Measurements from ENCODE around the gene TLX2.

TLX2 gene

DNA sequence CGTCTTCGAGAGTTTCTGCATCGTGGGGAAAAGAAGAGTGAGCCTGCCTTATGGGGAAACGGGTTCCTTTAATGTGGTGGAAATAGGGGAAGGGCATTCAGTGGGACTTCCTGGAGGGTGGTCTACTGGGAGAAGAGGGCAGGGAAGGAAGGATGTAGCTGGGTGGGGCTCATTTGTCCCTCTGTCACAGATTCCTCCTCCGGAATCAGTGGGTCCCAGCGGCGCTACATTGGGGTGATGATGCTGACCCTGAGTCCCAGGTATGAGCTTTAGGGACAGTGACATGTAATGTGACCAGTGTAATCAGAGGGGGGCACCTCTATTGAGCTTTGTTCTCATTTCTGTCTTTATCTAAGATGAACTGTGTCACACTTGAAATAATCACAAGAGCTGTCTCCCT is 17.4 kb downstream of the TLX2 start:
- no peak for DNase-seq (ENCODE audit: low read depth in 2 of 2)

DNA sequence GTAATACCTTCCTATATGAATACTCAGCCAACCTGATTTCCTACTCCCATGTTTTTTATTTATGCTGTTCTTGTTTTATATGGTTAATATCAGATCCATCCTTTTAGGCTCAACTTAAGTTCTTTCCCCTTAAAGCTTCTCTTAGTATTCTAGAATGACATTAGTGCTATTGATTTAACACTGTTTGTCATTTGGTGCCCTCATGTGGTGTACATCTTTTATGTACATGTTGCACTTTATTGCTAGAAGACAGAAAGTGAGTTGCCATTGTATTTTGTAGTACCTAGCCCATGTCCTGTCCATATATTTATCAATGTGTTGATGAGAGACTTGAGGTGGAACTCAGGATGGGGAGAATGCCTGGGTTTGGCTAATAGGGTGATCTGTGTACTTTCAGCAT is 18.0 kb downstream of the TLX2 start:
- no peak for DNase-seq (ENCODE audit: low read depth in 2 of 2)

DNA sequence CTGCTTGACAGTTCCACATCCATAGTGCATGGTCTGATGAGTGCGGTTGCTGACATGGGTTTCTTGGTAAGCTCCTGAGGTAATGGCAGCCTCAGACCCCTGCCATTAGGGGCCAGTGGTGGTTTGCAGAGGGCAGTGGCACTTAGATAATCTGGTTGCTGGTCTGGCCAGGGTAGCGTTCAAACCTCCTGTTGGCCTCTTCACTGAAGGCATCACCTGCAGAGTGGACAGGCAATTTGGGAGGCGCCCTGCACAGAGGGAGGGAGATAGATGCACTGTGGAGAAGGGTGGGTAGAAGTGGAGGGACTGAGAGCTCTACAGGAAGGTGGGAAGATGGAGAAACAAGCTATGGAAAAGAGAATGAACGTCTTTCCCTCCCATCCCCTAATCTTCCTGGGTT is 19.2 kb downstream of the TLX2 start:
- DNase-seq (ENCODE audit: low read depth in 2 of 2) = no peak

DNA sequence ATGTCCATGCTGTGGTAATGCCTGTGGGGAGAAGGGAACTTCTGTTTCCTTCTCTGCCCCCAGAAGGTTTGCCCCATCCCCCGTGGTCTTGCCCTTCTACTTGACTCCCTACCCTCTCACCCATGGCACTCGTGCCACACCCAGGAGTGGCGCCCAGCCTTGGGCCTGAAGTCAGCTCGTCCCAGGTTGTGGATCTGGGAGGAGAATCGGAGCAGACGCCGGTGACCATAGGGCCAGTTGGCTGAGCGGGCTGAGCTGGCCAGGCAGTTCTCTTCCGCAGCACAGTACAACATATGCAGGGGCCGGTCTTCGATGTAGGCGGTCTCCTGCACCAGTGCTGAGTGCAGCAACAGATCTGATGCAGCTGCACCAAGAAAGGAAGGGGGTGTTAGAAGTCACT is 20.2 kb downstream of the TLX2 start:
- no peak for DNase-seq (ENCODE audit: low read depth in 2 of 2)

DNA sequence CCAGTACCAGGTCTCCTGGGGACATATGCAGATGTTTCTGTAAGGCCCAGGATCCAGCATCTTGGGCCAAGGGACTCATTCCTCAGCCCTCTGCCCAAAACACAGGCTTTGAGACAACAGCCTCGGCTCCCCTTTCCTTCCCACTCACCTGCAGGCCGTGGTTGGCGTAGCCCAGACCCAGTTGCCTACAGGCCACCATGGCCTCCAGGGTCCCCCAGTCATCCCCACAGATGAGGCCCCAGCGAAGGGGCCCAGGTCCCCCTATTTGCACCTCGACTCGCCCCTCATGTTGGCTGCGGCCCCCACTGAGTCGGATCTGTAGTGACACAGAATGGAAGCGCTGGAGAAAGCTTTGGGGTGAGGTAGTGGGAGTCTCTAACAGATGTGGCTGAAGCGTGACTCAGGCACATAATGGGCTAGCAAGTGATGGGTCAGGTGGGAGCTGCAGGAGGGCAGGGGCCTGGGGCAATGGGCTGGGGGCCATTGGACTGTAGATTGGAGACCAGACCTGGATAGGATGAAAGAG is 21.3 kb downstream of the TLX2 start:
- no peak for DNase-seq (ENCODE audit: low read depth in 2 of 2)

DNA sequence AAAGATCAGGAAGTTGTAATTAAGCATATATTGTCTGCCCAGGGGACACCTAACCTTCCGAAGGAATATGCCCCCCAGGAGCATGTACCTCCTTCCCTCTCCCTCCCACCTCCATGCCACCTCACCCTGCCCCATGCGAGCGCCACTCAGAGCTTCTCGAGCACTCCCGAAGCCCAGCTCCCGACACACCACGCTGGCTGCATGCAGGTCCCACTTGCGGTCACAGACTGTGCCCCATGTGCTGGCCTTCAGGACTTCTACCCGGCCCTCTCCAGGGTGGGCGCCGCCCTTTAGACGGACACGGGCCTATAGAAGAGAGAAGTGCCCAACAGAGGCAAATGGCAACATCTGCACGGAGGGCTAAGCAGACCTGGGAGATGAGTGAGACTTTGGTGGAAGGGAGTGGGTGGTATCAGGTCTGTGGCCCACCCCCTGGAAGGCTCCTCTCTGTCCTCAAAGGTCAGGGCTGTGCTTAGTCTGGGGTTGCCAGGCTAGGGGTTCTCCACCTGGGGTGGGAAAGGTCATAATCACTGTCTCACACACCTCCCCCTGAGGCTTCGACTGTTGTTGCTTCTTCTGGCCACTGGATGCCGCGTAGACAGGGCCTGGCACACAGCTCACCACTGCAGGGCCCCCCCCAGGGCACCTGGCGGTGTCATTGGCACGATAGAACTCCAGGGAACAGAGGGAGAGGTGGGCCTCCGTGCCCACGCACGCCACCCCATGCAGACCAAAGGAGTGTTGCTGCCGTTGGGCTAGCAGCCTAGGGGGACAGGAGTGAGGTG is 22.1 kb downstream of the TLX2 start:
- no peak for DNase-seq (ENCODE audit: low read depth in 2 of 2)

DNA sequence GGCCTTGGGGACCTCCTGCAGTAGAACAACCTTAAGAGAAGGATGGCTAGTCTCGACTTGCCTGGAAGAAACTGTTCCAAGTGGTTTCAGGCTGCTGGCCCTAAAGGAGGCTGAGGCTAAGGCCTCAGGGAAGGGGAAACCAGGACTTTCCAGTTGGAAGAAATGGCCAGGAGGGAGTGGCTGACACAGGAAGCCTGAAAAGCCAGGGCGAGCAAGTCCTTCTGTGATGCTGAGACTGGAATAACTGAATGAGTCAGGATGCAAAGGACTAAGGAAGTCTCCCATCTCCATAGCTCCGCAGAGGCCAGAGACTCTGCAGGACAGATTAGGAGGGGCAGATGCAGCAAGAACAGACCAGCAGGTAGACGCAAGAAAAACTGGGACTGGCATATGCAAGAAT is 22.9 kb downstream of the TLX2 start:
- no peak for DNase-seq (ENCODE audit: low read depth in 2 of 2)

DNA sequence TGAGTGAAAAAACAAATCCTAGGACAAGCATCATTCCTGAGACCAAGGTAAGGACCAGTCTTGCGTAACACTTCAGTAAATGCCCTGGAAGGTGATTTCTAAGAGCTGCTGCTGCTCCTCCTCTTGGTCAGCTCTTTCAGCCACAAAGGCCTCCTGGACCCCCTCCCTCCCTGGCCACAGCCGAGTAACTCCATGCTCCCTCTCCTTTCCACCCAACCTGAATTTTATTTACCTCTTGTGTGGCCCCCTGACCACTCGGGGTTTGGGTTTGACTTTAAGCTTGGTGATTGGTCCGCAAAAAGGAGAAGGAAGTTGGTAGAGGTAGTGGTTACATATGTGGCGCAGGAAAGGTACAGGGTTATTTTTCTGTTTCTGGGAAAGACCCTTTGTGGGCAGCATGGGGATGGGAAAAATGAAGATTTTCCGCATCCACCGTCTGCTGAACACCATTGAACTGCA is 24.7 kb downstream of the TLX2 start:
- DNase-seq (ENCODE audit: low read depth in 2 of 2) = no peak

DNA sequence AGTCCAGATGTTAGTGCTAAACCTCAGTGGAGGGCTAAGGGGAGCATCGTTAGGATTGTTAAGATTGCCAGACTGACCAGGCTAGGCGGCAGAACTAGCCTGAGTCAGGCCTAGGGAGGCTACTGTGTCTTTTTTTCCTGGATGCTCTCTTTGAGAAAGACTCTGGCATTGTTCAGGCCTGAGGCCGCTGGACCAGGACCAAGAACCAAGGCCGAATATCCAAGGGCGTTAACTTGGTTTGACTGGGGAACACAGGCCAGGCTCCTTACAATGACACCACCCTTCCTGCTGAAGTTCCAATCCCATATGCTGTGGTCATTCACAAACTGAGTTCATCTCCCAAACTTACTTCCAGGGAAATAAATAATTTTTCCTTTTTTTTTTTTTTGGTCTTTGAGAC is 26.0 kb downstream of the TLX2 start:
- DNase-seq (ENCODE audit: low read depth in 2 of 2) = no peak

DNA sequence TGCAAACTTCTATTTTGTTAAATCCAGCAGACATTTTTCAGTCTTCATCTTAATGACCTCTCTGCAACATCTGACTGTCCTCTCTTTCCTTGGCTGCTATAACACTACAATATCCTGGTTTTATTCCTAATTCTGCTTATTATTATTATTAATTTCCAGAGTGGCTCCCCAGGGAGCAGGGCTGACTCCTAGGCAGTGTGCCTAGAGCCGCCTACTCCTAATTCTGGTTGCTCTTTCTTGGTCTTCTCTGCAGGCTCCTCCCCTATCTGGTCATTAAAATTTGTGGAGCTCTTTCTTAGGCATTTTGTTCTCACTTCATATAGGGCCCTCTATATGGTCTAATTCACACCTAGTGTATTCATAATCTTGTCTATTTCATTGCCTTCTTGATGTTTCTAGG is 28.7 kb downstream of the TLX2 start:
- DNase-seq (ENCODE audit: low read depth in 2 of 2) = no peak

DNA sequence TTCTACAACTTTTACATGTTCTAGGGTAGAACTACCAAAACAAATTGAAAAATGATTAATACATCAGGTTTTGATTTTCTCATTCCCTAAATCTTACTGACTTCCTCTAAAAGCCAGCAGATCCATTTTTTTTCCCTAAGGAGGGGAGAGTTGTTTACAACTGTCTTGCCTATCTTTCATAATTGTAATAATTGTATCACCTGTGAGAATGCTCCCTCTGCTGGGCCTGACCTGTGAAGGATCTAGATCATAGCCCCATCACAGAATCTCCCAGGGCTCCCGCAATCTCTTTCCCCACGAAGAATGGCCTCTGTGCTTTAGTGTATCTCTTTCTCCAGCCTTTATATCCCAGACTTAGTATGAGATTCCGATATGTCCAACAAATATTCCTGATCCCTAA is 30.4 kb downstream of the TLX2 start:
- no peak for DNase-seq (ENCODE audit: low read depth in 2 of 2)

DNA sequence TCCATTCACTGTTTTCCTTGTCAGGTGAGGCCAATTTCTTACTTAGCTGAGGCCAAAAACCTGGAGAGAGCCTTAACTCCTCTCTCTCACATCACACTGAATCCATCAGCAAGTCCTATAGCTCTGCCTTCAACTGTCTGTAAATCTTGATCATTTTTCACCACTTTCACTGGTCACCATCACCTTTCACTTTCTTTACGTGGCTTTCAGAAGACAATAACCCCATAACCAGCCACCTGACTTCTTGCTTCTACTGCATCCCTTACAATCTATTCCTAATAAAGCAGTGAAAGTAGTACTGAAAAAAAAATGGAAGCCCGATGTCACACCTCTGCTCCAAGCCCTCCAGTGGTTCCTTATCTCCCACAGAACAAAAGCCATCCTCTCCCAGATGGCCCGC is 31.8 kb downstream of the TLX2 start:
- DNase-seq (ENCODE audit: low read depth in 2 of 2) = no peak

DNA sequence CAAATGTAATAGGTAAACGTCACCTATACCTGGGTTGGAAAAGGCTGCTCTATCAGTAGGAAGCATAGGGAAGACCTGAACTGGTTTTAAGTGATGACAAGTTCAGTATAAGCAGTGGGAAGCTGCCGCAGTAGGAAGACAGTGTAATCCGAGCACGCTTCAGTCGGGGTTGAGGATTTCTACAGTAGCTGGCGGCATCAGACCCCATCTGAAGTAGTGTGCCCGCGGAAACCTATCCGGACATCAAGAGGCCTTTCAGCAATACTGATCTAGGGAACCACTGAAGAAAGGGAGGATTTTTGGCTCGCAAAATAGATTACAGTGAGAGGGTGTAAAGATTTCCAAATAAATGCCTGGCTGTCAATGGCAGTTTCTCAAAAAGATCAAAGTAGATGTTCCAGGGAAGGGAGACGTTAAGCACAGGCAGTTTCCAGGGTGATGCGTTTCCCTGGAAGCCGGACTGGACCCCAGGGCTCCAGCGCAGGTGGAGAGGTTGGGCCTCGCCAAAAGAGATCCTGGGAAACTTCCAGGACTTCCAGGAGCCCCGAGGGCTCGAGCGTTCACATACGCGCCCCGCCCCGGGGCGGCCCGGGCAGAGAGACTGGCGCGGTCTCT is 34.1 kb downstream of the TLX2 start:
- no peak for DNase-seq (ENCODE audit: low read depth in 2 of 2)

DNA sequence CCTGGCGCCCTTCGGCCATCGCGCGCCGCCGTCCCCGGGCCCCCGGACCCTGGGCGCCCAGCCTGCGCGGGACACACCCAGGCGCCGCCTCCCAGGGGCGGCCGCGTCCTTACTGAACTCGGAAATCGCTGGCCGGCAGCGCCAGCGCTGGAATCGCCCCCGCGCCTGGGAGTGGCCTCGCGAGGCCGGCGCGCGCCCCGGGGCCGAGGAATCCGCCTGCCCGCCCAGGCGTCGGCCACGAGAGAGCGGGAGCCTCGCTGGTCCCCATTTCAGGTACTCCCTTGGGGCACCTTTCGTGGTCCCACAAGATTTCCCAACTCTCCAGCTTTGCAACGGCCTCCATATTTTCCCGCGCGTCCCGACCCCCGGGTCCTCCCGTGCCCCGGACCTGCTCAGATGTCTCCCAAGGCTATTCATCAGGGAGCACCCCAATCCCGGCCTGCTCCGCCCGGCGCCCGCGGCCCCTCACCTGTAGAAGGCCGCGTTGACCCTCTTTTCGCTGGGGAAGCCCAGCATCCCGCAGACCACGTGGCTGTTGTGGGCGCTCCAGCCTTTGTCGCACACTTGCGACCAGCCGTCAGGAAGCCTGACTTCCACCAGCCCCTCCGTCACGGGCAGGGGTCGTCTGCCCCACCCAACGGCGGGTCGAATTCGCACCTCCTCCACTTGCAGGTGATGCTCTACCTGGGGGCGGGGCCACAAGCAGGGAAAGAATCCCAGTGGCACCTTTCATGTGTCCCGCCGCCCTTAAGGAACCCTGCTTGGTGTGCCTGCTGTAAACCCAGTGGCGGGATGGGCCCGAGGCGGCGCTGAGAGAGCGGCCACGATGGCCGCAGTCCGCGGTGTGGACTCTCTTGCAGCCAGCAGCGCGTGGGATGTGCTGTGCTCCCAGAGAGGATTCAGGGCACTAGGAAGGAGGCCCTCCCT is 34.9 kb downstream of the TLX2 start:
- no peak for DNase-seq (ENCODE audit: low read depth in 2 of 2)

DNA sequence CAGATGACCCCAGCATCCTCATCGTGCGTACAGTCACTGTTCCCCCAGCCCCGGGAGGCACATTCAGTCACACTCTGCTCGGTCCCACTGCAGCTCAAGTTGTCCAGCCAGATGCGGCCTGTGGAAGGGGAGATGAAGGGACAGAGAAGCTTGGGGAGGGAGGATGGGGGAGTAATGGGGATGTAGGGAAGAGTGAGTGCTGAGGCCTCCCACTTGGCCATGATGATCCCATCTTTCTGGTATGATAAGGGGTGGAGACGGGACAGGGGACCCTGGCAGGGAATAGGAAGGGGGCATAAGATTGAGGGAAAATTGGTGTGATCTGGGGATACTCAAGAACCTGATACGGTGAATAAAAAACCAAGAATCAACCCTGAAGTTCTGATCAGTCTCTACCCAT is 36.0 kb downstream of the TLX2 start:
- DNase-seq (ENCODE audit: low read depth in 2 of 2) = no peak

DNA sequence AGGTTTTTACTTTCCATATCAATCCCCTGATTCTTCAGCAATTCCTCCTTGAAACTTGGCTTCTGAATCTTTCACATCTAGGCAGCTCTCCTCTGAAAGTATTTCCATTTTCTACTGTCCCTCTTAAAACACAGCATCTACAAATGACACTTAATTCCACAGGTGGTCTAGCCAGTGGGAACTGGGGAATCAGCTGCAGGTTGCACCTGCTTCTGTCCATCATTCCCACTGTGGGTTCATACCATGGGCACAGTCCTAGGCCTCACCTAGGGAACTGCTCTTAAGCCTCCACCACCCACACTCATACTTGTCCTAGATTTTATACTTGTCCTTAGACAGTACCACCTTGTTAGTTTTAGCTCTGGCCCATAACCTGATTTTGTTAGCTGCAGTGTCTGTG is 37.3 kb downstream of the TLX2 start:
- DNase-seq (ENCODE audit: low read depth in 2 of 2) = no peak

DNA sequence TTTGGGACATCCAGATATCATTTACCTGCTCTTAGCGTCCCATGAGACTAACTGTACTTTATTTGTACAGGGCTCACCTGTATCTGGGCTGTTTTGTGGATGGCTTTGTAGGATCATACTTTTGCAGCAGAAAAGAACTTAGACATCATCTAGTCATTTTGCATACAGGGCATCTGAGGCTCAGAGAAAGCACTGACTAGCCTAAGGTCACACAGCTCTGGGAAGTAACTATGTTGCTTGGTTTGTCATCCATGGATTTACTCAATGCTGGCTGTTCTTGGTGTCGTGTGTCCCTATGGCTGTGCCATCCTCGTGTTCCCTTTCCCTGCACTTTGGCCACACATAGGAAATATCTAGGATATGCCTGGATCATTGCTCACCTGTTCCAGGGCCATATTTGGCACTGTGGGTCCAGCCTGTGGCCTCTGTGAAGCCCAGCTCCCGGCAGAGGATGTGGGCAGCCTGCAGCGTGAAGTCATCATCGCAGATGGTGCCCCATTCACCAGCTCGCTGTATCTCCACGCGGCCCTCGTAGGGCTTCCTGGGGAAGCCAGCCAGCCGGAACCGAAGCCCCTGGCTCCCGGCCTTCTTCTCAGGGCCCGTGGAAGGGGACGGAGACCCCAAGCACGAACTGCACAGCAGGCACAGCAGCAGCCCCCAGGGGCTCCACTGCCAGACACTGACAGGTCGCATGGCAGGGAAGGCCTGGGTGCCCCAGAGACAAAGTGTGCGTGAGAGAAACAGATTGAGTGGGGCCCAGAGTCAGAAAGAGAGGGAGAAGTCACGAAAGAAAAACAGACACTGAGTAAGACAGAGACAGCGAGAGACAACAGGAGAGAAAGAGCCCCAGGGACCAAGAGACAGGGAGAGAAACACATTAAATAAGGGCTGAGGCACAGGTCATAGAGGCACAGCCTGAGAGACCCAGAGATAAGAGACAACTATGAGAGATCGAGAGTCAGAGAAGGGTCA is 38.0 kb downstream of the TLX2 start:
- DNase-seq (ENCODE audit: low read depth in 2 of 2) = no peak

DNA sequence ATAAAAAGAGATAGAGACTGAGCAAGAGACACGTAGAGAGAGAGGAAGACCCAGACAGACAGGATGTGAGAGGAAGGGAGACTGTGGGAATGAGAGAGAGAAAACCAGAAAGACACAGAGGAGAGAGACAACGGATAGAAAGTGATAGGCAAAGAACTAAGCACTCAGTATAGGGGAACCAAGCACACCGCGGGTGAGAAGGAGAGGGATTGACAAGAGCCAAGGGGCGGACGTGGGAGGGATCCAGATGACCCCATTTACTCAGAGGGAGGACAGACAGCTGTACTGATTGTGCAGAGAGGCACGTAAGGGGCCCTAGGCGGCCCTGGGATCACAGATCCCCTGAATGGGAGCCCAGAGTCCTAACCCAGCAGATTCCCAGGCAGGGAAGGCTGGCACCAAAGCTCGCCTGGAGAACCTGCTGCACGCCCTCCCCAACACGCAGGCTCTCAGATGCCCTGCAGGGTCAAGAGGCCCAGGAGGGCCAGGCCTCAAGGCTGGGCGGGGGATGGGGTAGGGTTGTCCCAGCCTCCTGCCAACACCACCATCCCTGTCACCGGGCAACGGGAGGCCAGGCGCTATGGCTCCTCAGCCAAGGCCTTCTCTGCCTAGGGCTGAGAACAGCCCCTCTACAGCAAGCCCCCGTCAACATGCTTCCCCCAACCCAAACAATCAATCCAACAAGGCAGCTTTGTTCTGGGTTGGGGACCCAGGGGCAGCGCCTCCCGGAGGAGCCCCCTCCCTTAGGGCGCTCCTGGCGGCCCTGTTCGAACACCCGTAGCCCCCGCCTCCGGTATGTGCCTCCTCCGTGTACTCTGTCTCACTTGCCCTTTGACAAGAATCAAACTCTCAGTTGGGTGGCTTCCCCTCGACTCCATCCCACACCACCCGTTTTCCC is 38.9 kb downstream of the TLX2 start:
- no peak for DNase-seq (ENCODE audit: low read depth in 2 of 2)

DNA sequence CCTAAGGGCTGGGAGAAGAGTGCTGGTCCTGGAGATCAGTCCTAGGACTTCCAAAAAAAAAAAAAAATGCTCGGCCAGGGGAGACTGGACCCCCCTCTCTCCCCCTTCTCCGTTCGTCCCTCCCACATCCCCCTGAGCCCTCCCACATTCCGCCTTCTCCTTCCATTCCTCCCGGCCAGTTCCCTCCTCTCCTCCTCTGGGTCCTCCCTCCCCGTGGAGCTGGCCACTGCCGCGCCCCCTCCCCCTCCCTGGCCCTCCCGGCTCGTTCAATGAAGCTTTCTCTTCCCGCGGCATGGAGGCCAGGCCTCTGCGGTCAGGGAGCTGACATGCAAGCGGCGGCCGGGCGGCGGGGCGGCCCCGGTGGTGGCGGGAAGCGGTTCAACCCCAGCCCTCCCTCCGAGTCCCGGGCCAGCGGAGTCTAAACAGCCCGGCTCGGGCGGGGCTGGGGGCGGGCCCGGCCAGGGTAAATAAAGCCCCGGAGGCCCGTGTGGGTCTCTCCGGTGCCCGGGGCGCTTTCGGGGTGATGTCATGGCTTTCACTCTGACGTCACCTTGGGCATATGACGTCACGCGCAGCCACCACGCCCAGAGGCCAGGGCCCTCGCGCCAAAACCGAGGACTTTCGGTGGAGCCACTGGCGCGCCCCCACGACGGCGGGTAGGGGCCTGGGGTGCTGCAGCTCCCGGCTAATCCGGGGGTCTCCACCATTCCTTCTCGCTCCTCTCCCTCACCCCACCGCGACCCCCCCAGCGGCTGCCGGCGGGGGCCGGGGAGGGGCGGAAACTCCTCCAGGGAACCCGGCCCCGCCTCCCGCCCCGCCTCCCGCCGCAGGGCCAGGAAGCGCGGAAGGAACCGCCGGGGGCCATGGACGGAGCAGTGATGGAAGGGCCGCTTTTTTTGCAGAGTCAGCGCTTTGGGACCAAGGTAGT is 39.9 kb downstream of the TLX2 start, which contains the start of the genes DOK1 and LOXL3:
Gene DOK1, plus strand, starts transcription at position 829 of the 928 bp plus-strand sequence. Its CDS starts 35 bp downstream, at position 864.
Gene LOXL3, minus strand, starts transcription at position 51 of the 928 bp plus-strand sequence. CDS start 1,308 bp downstream, outside the sequence.
- peak; percentile 68 to 85 for DNase-seq (ENCODE audit: low read depth in 2 of 2)
